HG02571 (cell line): ENCODE measurements around the gene RHBDL1.
A peak's percentile ranks its signal among the peaks of the same experiment; 100 is the strongest.

ENCODE experiments used
- ATAC-seq: cut with Tn5 transposase; IDR thresholded peaks from one replicate; pipeline ENCODE4 v1.9.1; 2021; ENCODE audit warnings: mild to moderate bottlenecking, moderate library complexity; ENCODE audit not compliant: unreplicated experiment

RHBDL1 gene

DNA sequence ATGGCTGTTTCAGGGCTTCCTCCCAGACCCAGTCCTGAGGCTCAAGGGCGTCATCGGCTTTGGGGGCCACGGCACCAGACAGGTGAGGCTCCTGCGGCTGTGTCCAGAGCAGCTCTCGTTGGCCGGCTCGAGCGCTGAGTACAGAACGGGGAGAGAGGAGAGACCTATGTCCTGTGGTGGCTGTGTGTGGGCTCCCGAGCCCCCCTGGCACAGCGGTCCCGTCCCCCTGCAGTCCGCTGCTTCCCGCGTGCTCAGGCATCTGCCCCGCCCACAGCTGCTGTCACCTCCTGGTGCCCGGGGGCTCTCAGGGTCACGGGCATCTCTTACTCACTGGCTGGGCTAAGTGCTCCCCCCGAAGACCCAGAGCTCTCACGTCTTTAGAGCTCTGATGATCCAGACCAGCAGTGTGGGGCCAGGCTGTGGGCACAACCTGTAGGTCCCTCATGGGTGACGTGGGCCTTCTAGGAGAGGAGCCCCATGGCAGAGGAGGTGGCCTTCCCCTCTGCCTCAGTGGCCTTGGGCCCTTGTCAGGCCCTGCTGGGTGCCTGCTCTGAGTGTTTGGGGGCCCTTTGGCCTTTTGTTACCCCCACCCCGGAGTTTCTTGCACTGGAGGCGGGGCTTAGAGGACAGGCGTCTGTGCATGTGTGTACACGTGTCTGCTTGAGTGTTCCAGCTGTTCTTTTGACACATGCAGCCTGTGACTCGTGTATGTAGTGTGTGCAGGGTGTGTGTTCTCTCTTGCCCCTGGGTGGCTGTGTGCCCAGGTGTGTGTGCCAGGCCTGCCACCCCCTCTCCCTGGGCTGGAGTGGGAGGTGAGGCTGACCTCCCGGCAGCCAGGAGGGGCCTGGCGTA is 22.8 kb upstream of the RHBDL1 start:
- ATAC-seq, result no peak

DNA sequence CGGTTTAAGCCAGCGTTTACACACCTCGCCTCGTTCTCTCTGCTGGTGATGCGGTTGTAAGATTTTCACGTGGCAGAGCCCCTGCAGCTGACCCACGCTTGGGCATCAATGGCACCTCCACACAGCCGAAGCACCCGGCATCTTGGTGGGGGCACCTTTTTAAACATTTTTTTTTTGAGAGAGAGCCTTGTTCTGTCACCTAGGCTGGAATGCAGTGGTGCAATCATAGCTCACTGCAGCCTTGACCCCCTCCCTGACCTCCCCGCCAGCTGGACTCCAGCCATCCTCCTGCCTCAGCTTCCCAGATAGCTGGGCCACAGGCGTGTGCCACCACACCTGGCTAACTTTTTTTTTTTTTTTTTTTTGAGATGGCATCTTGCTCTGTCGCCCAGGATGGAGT is 21.4 kb upstream of the RHBDL1 start:
- ATAC-seq, result no peak

DNA sequence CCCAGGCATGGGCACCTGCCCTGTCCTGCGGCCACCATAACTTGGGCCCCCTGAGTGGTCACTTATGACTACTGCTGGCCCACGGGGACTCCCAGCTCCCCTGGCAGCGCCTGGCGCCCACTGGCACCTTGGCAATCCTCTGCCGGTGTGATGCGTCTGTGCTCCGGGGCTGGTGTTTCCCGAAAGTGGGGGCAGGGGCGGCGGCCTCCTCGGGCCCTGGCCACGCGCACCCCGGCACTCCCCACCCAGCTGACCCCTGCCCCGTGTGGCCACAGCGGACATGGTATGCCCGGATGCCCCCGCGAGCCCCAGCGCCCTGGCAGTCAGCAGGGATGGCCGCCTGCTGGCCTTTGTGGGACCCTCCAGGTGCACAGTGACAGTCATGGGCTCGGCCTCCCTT is 18.0 kb upstream of the RHBDL1 start:
- ATAC-seq, result no peak

DNA sequence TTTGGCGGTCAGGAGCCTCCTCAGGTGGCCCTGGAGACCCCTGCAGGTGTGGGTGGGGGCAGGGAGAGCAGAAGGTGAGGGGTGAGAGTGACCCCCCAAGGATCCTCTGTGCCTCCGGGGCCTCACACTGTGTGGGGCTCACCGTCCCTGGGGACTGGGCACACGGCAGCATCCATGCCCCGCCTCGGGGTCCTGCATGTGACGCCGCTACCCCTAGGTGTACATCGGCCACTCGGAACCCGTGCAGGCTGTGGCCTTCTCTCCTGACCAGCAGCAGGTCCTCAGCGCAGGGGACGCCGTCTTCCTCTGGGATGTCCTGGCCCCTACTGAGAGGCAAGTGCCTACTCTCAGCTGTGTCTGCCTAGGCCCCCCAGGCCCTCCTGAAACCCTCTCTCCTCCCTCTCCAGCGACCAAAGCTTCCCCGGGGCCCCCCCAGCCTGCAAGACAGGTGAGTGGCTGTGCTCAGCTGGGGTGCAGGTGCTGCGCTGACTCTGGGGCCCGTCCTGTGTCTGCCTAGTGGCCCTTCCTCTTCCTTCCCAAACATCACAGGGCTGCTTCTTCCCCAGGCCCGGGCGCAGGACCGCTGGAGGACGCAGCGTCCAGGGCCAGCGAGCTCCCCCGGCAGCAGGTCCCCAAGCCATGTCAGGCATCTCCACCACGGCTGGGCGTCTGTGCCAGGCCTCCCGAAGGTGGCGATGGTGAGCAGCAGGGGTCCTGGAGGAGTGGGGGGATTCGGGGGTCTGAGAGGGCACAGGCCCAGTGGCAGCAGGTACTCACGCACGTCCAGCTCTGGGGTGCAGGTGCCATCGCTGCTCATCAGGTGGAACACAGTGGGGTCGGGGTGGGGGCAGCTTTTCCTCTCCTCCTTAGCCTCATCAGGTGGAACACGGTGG is 16.5 kb upstream of the RHBDL1 start:
- ATAC-seq, result no peak

DNA sequence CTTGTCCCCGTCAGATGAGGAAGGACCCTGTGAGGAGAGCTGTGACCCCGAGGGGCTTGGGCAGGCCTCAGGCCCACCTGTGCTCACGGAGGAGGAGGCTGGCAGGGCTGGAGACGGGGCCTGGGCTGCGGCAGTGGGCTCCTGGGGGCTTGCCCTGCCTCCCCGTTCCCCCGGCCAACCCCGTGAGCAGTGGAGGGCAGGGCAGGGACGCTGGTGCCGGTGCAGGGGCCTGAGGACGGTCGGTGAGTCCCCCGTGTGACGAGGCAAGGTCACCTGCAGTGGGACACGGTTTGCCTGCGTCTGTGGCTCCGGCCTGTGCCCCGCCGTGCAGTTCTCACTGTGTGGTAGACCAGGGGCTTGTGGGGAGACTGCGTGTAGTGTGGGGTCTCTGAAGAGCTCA is 15.9 kb upstream of the RHBDL1 start:
- no peak for ATAC-seq

DNA sequence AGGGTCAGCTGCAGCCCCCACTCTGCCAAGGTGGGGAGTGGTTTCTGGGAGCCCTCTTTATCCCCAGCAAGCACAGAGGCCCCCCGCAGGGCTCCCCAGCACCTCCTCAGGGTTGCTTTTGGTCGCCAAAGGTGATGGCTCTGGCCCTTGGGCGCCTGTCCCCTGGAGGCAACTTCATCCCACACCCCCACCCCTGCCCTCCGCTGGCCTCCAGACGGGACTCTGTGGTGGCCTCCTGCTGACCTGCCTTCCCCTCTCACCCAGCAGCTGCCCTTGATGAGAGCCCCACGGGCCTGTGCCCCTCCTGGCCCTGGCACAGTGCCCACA is 15.4 kb upstream of the RHBDL1 start:
- no peak for ATAC-seq

DNA sequence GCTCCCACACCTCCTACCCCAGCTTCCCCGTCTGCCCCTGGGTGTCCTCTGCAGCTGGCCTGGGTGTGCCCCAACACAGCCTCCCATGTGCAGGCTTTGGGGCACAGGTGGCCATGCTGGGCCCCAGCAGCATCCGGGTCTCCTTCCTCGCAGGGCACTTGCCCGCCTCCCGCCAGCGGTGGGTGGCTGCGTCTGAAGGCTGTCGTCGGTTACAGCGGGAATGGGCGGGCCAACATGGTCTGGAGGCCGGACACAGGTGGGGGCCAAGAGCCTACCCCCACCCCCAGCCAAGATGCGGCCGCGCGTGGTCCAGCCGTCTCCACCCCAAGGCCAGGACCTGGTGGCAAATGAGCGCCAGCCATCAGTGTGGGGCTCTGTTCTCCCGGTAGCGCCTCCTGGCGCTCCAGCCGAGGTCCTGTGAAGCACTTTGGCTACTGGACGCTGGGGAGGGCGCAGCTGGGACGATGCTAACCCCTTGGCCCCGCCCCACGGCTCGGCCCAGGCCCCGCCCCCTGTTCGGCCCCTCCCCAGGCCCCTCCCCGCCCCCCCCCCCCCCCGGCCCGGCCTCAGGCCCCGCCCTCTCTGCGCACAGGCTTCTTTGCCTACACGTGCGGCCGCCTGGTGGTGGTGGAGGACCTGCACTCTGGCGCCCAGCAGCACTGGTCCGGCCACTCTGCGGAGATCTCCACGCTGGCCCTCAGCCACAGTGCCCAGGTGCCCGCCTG is 14.8 kb upstream of the RHBDL1 start:
- ATAC-seq, result no peak

DNA sequence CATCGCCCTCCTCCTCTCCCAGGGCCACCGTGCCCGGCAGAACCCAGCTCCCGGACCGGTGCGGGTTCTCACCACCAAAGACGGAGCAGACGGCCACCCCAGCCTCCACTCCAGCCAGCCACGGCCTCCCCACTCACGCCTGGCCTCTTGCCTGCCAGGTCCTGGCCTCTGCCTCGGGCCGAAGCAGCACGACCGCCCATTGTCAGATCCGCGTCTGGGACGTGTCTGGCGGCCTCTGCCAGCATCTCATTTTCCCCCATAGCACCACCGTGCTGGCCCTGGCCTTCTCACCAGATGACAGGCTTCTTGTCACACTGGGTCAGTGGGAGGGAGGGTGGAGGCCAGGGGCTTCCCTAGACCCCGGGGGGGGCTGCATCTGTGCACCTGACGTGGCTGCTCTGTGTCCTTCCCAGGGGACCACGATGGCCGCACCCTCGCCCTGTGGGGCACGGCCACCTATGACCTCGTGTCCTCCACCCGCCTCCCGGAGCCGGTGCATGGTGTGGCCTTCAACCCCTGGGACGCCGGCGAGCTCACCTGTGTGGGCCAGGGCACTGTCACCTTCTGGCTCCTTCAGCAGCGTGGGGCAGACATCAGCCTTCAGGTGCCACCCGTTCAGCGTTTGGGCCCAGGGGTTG is 14.2 kb upstream of the RHBDL1 start:
- no peak for ATAC-seq

DNA sequence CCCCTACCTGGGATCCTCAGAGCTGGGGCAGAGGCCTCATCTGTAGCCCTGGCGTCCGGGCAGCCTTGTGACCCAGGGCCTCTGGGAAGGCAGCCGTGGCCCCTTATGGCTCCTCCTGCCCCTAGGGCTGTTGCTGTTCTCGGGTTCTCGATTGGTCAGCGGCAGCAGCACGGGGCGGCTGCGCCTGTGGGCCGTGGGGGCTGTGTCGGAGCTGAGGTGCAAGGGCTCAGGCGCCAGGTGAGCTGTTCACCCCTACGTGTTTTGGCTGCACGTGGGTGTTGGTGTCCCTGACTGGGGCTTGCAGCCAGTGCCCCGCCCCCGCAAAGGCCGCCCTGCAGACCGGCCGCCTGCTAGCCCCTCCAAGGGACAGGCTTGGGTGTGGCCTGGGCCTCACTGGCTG is 13.4 kb upstream of the RHBDL1 start:
- no peak for ATAC-seq

DNA sequence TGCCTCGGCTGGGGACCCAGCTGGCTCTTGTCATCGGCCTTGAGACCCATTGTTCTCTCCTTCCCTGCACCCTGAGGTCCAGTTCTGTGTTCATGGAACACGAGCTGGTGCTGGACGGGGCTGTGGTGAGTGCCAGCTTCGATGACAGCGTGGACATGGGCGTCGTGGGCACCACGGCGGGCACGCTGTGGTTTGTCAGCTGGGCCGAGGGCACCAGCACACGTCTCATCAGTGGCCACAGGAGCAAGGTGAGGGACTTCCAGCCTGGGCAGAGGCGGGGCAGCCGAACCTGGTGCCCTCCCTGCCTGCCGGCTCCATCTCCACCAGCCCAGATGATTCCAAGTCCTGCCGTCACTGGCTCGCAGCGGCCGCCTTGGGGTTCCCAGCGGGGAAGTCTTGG is 12.9 kb upstream of the RHBDL1 start:
- ATAC-seq, result no peak

DNA sequence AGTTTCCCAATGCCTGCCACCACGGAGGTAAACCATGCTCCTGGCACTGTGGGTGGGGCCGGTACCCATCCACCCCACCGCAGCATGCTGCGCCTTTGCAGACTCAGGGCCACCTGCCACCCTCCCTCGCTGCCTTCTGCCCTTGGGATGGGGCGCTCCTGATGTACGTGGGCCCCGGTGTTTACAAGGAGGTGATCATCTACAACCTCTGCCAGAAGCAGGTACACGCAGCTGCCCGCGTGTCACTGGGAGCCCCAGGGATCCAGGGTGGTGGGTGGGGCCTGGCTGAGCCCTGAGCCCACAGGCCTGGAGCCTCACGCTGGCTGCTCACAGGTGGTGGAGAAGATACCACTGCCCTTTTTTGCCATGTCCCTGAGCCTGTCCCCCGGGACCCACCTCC is 8.9 kb upstream of the RHBDL1 start:
- ATAC-seq, result no peak

DNA sequence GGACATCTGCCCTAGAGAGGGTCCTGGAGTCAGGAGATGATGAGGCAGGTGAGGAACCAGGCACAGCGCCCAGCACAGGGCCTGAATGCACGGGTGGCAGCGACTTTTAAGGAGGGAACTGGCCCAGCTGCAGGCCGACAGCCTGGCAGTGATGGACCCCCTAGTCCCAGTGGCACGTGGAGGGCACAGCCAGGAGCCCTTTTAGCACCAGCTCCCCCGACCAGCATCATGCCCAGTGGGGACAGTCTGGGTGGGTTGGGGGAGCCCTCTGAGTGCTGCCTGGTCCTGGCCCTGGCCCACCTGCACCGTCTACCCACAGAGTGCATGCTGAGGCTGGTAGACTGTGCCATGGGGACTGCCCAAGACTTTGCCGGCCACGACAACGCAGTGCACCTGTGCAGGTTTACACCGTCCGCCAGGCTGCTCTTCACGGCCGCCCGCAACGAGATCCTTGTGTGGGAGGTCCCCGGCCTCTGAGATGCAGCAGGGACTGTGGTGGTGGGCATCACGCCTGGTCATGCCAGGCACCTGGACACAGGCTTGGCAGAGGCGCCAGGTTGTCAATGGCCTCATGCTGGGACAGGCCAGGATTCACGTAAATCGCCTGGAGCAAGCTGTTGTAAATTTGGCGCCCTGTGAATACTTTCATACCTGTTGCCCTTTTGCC is 8.2 kb upstream of the RHBDL1 start:
- ATAC-seq, result no peak

DNA sequence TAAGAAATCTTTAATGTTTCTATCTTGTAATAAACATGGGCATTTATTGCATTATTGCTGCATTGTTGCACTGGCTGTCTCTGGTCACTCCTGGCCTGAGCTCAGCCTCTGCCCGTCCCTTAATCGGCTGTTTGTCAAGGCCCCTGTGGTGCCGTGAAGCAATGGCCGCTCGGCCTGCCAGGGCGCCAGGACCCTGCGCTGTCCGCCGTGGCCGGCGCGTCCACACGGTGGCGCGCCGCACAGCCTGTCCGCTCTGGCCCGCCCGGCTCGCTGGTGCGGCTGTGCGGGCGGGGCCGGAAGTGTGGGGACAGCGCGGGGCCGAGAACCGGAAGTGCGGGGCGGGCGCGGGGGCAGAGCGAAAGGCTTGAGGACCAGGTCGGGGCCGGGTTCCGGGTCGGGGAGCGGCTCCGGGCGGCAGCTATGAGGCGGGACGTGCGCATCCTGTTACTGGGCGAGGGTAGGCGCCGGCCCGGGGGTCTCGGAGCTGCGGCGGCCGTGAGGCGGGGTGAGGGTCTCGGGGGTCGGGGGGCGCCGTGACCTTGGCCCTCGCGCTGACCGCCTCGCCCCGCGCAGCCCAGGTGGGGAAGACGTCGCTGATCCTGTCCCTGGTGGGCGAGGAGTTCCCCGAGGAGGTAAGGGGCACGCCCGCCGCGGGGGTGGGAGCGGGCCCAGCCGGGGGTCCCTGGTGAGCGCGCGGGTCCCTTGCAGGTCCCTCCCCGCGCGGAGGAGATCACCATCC is 7.5 kb upstream of the RHBDL1 start, which contains the start of gene RHOT2:
Gene RHOT2 (plus strand): TSS at position 353 of the 739 bp plus-strand sequence. CDS start 68 bp downstream, at position 421.
- peak; percentile 73 for ATAC-seq

DNA sequence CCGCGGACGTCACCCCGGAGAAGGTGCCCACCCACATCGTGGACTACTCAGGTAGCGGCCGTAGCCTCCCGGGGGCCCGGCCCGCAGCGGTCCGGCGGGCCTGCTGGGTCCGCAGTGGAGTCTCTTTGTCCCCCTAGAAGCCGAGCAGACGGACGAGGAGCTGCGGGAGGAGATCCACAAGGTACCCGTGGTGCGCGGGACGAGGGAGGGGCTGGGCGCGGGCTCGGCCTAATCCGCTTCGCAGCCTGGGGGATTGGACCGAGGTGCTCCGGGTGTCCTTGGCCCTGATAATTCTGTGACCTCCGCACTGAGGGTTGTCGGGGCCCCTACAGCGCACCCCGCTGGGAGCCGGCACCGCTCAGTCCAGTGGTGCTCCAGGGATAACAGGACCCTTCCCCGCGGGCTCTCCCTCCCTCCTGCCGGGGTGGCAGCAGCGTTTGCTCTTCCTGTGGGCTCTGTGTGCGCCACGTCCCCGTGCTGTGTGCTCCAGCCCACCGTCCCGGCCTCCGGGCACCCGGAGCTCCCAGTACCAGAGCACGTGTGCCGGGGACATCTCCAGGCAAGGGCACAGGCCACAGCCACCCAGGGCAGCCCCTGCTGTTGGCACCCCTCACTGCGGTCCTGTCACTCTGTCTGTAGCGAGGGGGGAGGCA is 6.8 kb upstream of the RHBDL1 start:
- ATAC-seq, result no peak

DNA sequence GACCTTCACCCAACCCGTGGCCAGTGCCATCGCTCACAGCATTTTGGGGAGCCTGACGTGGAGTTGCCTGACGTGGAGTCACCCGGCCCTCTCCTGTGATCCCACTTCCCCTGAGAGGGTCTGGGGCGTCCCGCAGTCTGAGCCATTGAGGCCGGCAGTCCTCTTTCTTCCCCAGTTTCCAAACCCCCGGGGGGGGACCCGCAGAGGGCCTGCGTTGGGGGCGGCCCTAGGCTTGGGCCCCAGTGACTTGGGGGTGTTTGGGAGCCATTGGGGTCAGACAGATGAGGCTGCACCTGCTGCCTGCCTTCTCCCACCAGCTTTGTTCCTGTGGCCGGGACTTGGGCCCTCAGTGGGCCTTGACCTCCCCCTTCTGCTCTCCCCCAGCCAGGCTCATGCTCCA is 5.8 kb upstream of the RHBDL1 start:
- no peak for ATAC-seq

DNA sequence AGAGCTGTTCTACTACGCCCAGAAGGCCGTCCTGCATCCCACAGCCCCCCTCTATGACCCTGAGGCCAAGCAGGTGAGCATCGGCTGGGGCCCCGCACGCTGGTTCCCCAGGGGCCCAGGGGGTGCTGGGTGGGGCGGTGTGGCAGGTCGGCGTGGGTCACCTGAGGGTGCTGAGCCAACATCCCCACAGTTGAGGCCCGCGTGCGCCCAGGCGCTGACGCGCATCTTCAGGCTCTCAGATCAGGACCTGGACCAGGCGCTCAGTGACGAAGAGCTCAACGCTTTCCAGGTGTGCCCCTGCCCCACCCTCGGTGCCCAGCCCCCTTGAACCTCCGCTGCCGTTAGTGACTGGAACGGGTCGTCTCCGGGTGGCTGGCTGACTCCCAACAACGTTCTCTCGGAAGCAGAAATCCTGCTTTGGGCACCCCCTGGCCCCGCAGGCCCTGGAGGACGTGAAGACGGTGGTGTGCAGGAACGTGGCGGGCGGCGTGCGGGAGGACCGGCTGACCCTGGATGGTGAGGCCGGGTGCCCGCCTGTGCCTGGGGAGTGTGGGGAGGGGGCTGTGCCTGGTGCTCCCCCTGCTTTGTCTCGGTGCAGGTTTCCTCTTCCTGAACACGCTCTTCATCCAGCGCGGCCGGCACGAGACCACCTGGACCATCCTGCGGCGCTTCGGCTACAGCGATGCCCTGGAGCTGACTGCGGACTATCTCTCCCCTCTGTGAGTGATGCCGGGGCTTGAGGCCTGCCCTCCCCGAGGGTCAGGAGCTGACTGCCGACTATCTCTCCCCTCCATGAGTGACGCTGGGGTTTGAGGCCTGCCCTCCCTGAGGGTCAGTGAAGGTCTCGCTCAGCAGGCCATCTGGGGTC is 4.8 kb upstream of the RHBDL1 start:
- ATAC-seq, result no peak

DNA sequence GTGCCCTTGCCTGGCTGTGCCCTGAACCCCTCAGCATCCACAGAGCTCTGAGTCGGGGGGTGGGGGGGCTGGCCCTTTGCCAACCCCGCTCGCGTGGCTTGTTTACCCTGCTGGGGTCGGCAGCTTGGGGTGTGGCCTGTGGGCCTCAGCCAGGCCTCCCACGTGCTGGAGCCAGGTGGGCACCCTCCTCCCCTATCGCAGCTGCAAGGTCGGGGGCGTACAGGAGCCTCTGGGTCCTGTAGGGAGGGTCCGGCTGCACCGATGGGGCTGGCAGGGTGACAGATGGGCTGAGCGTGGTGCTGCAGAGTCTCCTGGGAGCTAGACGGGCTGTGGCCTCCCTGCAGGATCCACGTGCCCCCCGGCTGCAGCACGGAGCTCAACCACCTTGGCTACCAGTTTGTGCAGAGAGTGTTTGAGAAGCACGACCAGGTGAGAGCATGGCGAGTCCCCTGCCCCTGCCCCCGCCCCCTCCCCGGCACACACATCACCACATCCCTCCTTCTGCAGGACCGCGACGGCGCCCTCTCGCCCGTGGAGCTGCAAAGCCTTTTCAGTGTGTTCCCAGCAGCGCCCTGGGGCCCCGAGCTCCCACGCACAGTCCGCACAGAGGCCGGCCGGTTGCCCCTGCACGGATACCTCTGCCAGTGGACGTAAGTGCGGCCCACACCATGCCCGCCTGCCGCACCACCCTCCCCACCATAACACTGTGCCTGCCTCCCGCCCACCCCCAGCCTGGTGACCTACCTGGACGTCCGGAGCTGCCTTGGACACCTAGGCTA is 3.9 kb upstream of the RHBDL1 start:
- no peak for ATAC-seq

DNA sequence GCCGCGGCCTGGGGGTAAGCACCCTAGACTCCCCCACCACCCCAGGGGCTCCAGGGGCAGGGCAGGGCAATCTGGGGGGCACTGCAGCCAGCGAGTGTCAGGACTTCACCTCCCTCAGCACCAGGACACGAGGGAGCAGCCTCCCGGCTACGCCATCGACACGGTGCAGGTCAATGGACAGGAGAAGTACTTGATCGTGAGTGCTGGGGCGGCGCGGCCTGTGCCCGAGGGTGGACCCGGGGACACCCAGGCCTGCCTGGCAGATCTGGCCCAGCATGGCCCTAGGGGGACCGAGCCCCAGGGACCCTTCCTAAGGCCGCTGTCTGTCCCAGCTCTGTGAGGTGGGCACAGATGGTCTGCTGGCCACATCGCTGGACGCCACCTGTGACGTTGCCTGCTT is 3.1 kb upstream of the RHBDL1 start:
- no peak for ATAC-seq
